SK-N-MC (cell line): ENCODE results near the gene HES5.
"Not testable (repeated sequence)": the region's sequence is repeated elsewhere in the genome, so short reads cannot be mapped to it uniquely, and the experiment has no call there.

Source experiments
- DNase-seq: peaks from one replicate; pipeline ENCODE4 v3.0.0-alpha.2; 2011; ENCODE audit warnings: low read depth, low spot score
- H3K27ac ChIP-seq: fragments of 200-600 bp; sonication (generic); 2 replicates; pipeline ENCODE4 v1.5.1; 2016; ENCODE audit warnings: mixed run types
- H3K36me3 ChIP-seq: fragments of 200-600 bp; sonication (generic); 2 replicates; pipeline ENCODE4 v1.6.1; 2017; ENCODE audit warnings: antibody characterized with exemption, low read length, mixed read lengths; ENCODE audit not compliant: insufficient read depth
- H3K4me3 ChIP-seq: fragments of 200-600 bp; sonication (generic); 2 replicates; pipeline ENCODE4 v1.5.1; 2016
- H3K9ac ChIP-seq: fragments of 200-600 bp; sonication (generic); 2 replicates; pipeline ENCODE4 v1.8.0; 2017; ENCODE audit warnings: mixed run types, mixed read lengths; ENCODE audit not compliant: insufficient read length
- H3K9me3 ChIP-seq: fragments of 200-600 bp; sonication (generic); 2 replicates; pipeline ENCODE4 v1.6.1; 2017; ENCODE audit warnings: low read depth, mild to moderate bottlenecking, antibody characterized with exemption, low read length, moderate library complexity, mixed read lengths
- EZH2 ChIP-seq: fragments of 200-600 bp; sonication (generic); IDR thresholded peaks from one replicate; pipeline ENCODE4 v1.6.1; 2017; ENCODE audit warnings: antibody characterized with exemption
- FOXP2 ChIP-seq: optimal IDR thresholded peaks from 2 replicates; pipeline ENCODE3; 2011; ENCODE audit warnings: mild to moderate bottlenecking, moderate library complexity; ENCODE audit not compliant: insufficient read depth; ENCODE audit errors: extremely low read length, control extremely low read depth
- POLR2AphosphoS5 ChIP-seq: IDR thresholded peaks from 2 replicates; pipeline ENCODE4 v1.6.1; 2012; ENCODE audit warnings: mild to moderate bottlenecking, low read depth, low read length, borderline replicate concordance

The HES5 gene

GRCh38 chr1:2569060-2569459, 39.0 kb upstream of the HES5 start:
- H3K9ac ChIP-seq = no peak overlapping the region

GRCh38 chr1:2568187-2568816, 38.2 kb upstream of the HES5 start:
- H3K9ac ChIP-seq, DNase-seq, H3K9me3 ChIP-seq, H3K27ac ChIP-seq, H3K4me3 ChIP-seq, H3K36me3 ChIP-seq: not testable (repeated sequence)

More at GRCh38 chr1:2569060-2569459, 39.0 kb upstream of the HES5 start:
- Histone ChIP-seq H3K36me3 (no peaks in the 10 kb centered on the region), H3K27ac (no peak overlapping the region), H3K4me3 (no peak overlapping the region), H3K9me3 (no peaks in the 10 kb centered on the region)
- TF ChIP-seq FOXP2 = no peak
- no peak for TF ChIP-seq EZH2
- TF ChIP-seq POLR2AphosphoS5 = no peak
- no peak for DNase-seq

GRCh38 chr1:2567083-2567679, 37.1 kb upstream of the HES5 start:
- Histone ChIP-seq H3K4me3 (no peak overlapping the region), H3K27ac (no peak overlapping the region), H3K36me3 (no peaks in the 10 kb centered on the region), H3K9ac (no peak overlapping the region), H3K9me3 (no peaks in the 10 kb centered on the region)
- no peak for DNase-seq
- TF ChIP-seq FOXP2 (no peak), POLR2AphosphoS5 (no peak), EZH2 (no peak)

- no peak overlapping the region for H3K9ac ChIP-seq
- H3K4me3 ChIP-seq = no peak overlapping the region
- TF ChIP-seq FOXP2 = no peak
- TF ChIP-seq EZH2 = no peak
- no peak for TF ChIP-seq POLR2AphosphoS5
- H3K27ac ChIP-seq = no peak overlapping the region
- H3K36me3 ChIP-seq = no peaks in the 10 kb centered on the region
- no peaks in the 10 kb centered on the region for H3K9me3 ChIP-seq
- no peak for DNase-seq
Observed at GRCh38 chr1:2566101-2567045, 36.3 kb upstream of the HES5 start.

- Histone ChIP-seq H3K27ac (no peak overlapping the region), H3K9ac (no peak overlapping the region), H3K9me3 (no peaks in the 10 kb centered on the region), H3K4me3 (no peak overlapping the region), H3K36me3 (no peaks in the 10 kb centered on the region)
- TF ChIP-seq FOXP2 = no peak
- TF ChIP-seq POLR2AphosphoS5 = no peak
- no peak for DNase-seq
Observed at GRCh38 chr1:2564815-2565374, 34.8 kb upstream of the HES5 start.

- H3K27ac ChIP-seq = no peak overlapping the region
- H3K4me3 ChIP-seq = no peak overlapping the region
- no peak overlapping the region for H3K9ac ChIP-seq
- no peak for DNase-seq
- no peaks in the 10 kb centered on the region for H3K36me3 ChIP-seq
- H3K9me3 ChIP-seq = no peaks in the 10 kb centered on the region
- TF ChIP-seq POLR2AphosphoS5 = no peak
- no peak for TF ChIP-seq EZH2
- no peak for TF ChIP-seq FOXP2
Observed at GRCh38 chr1:2564006-2564814, 34.1 kb upstream of the HES5 start.

GRCh38 chr1:2563205-2563604, 33.1 kb upstream of the HES5 start:
- Histone ChIP-seq H3K36me3 (no peaks in the 10 kb centered on the region), H3K27ac (no peak overlapping the region), H3K9ac (no peak overlapping the region), H3K4me3 (no peak overlapping the region), H3K9me3 (no peaks in the 10 kb centered on the region)
- DNase-seq = no peak
- TF ChIP-seq POLR2AphosphoS5 (no peak), FOXP2 (no peak), EZH2 (no peak)
